ENCODE data around the gene FAM177B.

FAM177B gene

GRCh38 chr1:222787729-222788128, 50.7 kb downstream of the FAM177B start:
- DNase-seq (ENCODE audit: low spot score) = no peak

GRCh38 chr1:222788402-222789156, 51.6 kb downstream of the FAM177B start:
- DNase-seq (ENCODE audit: low spot score) = no peak

- DNase-seq (ENCODE audit: low spot score) = no peak
Measured at GRCh38 chr1:222790115-222790514, 53.1 kb downstream of the FAM177B start.

GRCh38 chr1:222790520-222790919, 53.5 kb downstream of the FAM177B start:
- no peak for DNase-seq (ENCODE audit: low spot score)

GRCh38 chr1:222791006-222791710, 54.2 kb downstream of the FAM177B start:
- DNase-seq (ENCODE audit: low spot score) = peak; percentile 2

- no peak for DNase-seq (ENCODE audit: low spot score)
Measured at GRCh38 chr1:222792744-222793143, 55.7 kb downstream of the FAM177B start.

- peak; percentile 2 for DNase-seq (ENCODE audit: low spot score)
Measured at GRCh38 chr1:222794656-222795474, 57.9 kb downstream of the FAM177B start.

GRCh38 chr1:222798116-222798515, 61.1 kb downstream of the FAM177B start:
- no peak for DNase-seq (ENCODE audit: low spot score)

GRCh38 chr1:222798975-222799374, 62.0 kb downstream of the FAM177B start:
- no peak for DNase-seq (ENCODE audit: low spot score)
